ENCODE measurements around the gene B9D2.

Gene B9D2

DNA sequence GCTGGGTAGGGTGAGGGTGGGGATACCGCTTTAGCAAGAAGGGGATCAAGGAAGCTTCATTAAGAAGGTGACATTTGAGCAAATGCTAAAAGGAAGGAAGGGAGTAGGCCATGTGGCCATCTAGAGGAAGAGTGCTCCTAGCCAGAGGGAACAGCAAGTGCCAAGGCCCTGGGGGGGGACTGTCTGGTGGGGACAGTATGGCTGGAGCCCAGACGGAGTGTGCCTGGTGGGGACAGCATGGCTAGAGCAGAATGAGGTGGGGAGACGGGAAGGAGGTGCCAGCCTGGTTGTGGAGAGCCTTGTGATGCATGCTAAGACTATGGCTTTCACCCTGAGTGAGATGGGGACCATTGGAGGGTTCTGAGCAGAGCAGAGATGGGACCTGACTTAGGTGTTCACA lies 8.1 kb downstream of the B9D2 start:
- H4K91ac ChIP-seq (ENCODE audit: low read length) = no peak overlapping the region
- H2BK120ac ChIP-seq (ENCODE audit: low read depth, low read length) = no peak overlapping the region
- no peak overlapping the region for H3K4me3 ChIP-seq (ENCODE audit: insufficient read depth in 1 of 2, low read depth in 1 of 2, low read length in 2 of 2)
- no peak overlapping the region for H2BK15ac ChIP-seq (ENCODE audit: low read depth, poor library complexity, severe bottlenecking)
- no peak overlapping the region for H3K18ac ChIP-seq (ENCODE audit: low read depth in 1 of 2, low read length in 2 of 2)
- no peaks in the 10 kb centered on the region for H3K27me3 ChIP-seq (ENCODE audit: control insufficient read depth in 1 of 2, insufficient read depth in 1 of 2, low read length in 2 of 2)
- peaks cover 0 to 11% of the 10 kb centered on the region in 2 experiments for H3K36me3 ChIP-seq (ENCODE audit: control insufficient read depth in 1 of 2, insufficient read depth in 2 of 2, low read depth in 1 of 2, low read length in 2 of 2)
- no peak overlapping the region for H2AFZ ChIP-seq (ENCODE audit: low read depth, low read length)
- H3K9me3 ChIP-seq (ENCODE audit: control insufficient read depth, low read length) = no peaks in the 10 kb centered on the region
- H3K14ac ChIP-seq (ENCODE audit: low read length in 2 of 2) = no peak overlapping the region
- H3K27ac ChIP-seq (ENCODE audit: low read length, poor library complexity, severe bottlenecking) = no peak overlapping the region
- no peak overlapping the region for H3K9ac ChIP-seq (ENCODE audit: low read length)
- H3K4me2 ChIP-seq (ENCODE audit: low read length, poor library complexity, severe bottlenecking) = no peak overlapping the region
- no peak for DNase-seq
- H3K4ac ChIP-seq (ENCODE audit: low read depth in 1 of 2, low read length in 2 of 2) = no peak overlapping the region
- H3K79me1 ChIP-seq (replicated peaks; ENCODE audit: low read length, poor library complexity, severe bottlenecking) = peaks cover 9% of the 10 kb centered on the region
- H2BK5ac ChIP-seq (ENCODE audit: low read depth, low read length, poor library complexity, severe bottlenecking) = no peak overlapping the region
- no peak overlapping the region for H4K8ac ChIP-seq (ENCODE audit: low read length)
- H3K4me1 ChIP-seq (ENCODE audit: control insufficient read depth, insufficient read depth, low read depth, low read length) = peaks cover 4% of the 10 kb centered on the region
- H3K23ac ChIP-seq (ENCODE audit: low read length in 2 of 2) = no peak overlapping the region
- WGBS = 96% methylated on average over 3 of the region's 3 CpGs
- no peak overlapping the region for H2BK12ac ChIP-seq (ENCODE audit: low read length in 2 of 2)
- H2AK5ac ChIP-seq (ENCODE audit: low read length, severe bottlenecking) = no peak overlapping the region

DNA sequence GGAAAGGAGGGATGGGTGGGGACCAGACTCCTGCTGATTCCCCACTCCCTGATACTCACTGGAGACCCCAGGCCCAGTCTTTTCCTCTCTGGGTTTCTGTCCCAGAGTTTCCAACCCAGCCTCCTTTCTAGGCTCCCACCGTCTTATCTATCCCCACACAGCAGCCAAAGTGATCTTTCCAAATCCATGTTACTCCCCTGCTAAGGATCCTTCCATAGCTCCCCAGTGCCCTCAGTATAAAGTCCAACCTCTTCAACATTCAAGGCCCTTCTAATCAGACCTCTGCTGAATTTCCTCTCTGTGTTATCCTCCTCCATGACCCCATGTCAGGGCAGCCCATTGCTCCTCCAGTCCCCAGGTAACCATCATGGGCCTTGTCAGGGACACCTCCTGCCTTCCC lies 8.9 kb downstream of the B9D2 start:
- Histone ChIP-seq H3K9me3 (ENCODE audit: control insufficient read depth, low read length) (no peaks in the 10 kb centered on the region), H2BK5ac (ENCODE audit: low read depth, low read length, poor library complexity, severe bottlenecking) (no peak overlapping the region), H2AFZ (ENCODE audit: low read depth, low read length) (no peak overlapping the region), H2BK120ac (ENCODE audit: low read depth, low read length) (no peak overlapping the region), H3K4me1 (ENCODE audit: control insufficient read depth, insufficient read depth, low read depth, low read length) (peaks cover 8% of the 10 kb centered on the region), H3K27me3 (ENCODE audit: control insufficient read depth in 1 of 2, insufficient read depth in 1 of 2, low read length in 2 of 2) (no peaks in the 10 kb centered on the region), H3K36me3 (ENCODE audit: control insufficient read depth in 1 of 2, insufficient read depth in 2 of 2, low read depth in 1 of 2, low read length in 2 of 2) (peaks cover 0 to 11% of the 10 kb centered on the region in 2 experiments), H3K18ac (ENCODE audit: low read depth in 1 of 2, low read length in 2 of 2) (no peak overlapping the region), H4K8ac (ENCODE audit: low read length) (no peak overlapping the region), H2BK15ac (ENCODE audit: low read depth, poor library complexity, severe bottlenecking) (no peak overlapping the region), H2AK5ac (ENCODE audit: low read length, severe bottlenecking) (no peak overlapping the region), H3K14ac (ENCODE audit: low read length in 2 of 2) (no peak overlapping the region), H3K23ac (ENCODE audit: low read length in 2 of 2) (no peak overlapping the region), H3K79me1 (replicated peaks; ENCODE audit: low read length, poor library complexity, severe bottlenecking) (peaks cover 8% of the 10 kb centered on the region), H3K4me3 (ENCODE audit: insufficient read depth in 1 of 2, low read depth in 1 of 2, low read length in 2 of 2) (no peak overlapping the region), H2BK12ac (ENCODE audit: low read length in 2 of 2) (no peak overlapping the region), H3K9ac (ENCODE audit: low read length) (no peak overlapping the region), H4K91ac (ENCODE audit: low read length) (no peak overlapping the region), H3K27ac (ENCODE audit: low read length, poor library complexity, severe bottlenecking) (no peak overlapping the region), H3K4me2 (ENCODE audit: low read length, poor library complexity, severe bottlenecking) (no peak overlapping the region), H3K4ac (ENCODE audit: low read depth in 1 of 2, low read length in 2 of 2) (no peak overlapping the region)
- WGBS = 93% methylated on average over 1 of the region's 1 CpG
- no peak for DNase-seq

GRCh38 chr19:41354343-41354953 lies 9.5 kb downstream of the B9D2 start:
- Histone ChIP-seq H2BK15ac (ENCODE audit: low read depth, poor library complexity, severe bottlenecking) (no peak overlapping the region), H2AFZ (ENCODE audit: low read depth, low read length) (no peak overlapping the region), H3K27me3 (ENCODE audit: control insufficient read depth in 1 of 2, insufficient read depth in 1 of 2, low read length in 2 of 2) (no peaks in the 10 kb centered on the region), H2AK5ac (ENCODE audit: low read length, severe bottlenecking) (no peak overlapping the region), H3K4me2 (ENCODE audit: low read length, poor library complexity, severe bottlenecking) (peak overlapping the region; percentile 34), H4K8ac (ENCODE audit: low read length) (no peak overlapping the region), H3K4me3 (ENCODE audit: insufficient read depth in 1 of 2, low read depth in 1 of 2, low read length in 2 of 2) (peak overlapping the region; percentile 10 to 63), H3K79me1 (replicated peaks; ENCODE audit: low read length, poor library complexity, severe bottlenecking) (peaks cover 6% of the 10 kb centered on the region), H3K9ac (ENCODE audit: low read length) (peak overlapping the region; percentile 70), H2BK12ac (ENCODE audit: low read length in 2 of 2) (peak overlapping the region in 1 of 2 experiments; percentile 75), H3K27ac (ENCODE audit: low read length, poor library complexity, severe bottlenecking) (no peak overlapping the region), H2BK120ac (ENCODE audit: low read depth, low read length) (no peak overlapping the region), H4K91ac (ENCODE audit: low read length) (peak overlapping the region; percentile 3), H3K14ac (ENCODE audit: low read length in 2 of 2) (peak overlapping the region in 1 of 2 experiments; percentile 73), H3K4me1 (ENCODE audit: control insufficient read depth, insufficient read depth, low read depth, low read length) (peaks cover 10% of the 10 kb centered on the region), H3K23ac (ENCODE audit: low read length in 2 of 2) (peak overlapping the region in 1 of 2 experiments; percentile 81), H3K36me3 (ENCODE audit: control insufficient read depth in 1 of 2, insufficient read depth in 2 of 2, low read depth in 1 of 2, low read length in 2 of 2) (peaks cover 0 to 11% of the 10 kb centered on the region in 2 experiments), H3K4ac (ENCODE audit: low read depth in 1 of 2, low read length in 2 of 2) (peak overlapping the region in 1 of 2 experiments; percentile 55), H3K9me3 (ENCODE audit: control insufficient read depth, low read length) (no peaks in the 10 kb centered on the region), H2BK5ac (ENCODE audit: low read depth, low read length, poor library complexity, severe bottlenecking) (no peak overlapping the region), H3K18ac (ENCODE audit: low read depth in 1 of 2, low read length in 2 of 2) (peak overlapping the region in 1 of 2 experiments; percentile 54)
- no peak for DNase-seq
- 96% methylated on average over 21 of the region's 23 CpGs for WGBS

DNA sequence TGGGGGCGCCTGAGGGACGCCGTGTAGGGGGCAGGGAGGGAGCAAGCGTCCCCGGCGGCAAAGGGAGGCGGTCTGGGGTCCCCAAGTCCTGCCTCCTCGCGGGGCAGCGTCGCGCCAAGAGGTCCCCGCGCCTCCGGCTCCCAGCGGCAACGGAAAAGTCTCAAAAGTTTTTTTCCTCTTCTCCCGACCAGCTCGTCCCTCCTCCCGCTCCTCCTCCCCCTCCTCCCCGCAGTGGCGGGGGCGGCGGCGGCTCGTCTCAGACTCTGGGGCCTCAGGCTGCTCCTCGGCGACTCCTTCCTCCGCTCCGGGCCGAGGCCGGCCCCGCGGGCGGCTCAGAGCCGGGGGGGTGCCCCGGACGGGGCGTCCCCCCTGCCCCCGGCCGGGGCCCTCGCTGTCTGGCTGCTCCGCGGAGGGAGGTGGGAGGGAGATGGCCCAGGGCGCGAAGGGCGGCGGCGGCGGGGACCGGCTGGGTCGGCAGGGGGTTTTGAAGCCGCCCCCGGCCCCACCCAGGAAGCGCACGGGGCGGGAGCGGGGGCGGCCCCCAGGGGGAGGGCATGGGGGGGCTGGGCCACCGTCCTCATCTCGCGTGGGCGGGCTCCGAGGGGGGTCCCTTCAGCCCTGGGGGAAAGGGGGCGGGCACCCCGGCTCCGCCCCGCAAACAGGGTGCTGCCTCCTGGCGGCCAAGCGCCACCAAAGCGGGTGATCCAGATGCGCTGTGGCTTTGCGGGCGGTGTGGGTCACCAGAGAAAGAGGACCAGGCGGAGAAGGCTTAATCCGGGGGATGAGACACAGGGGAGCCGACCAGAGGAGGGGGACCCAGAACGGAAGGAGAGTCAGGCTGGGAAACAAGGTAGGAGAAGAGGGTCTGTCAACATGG lies 10.2 kb downstream of the B9D2 start, which contains the start of gene TGFB1:
TSS of gene TGFB1 (minus strand) at position 457 of the 877 bp plus-strand sequence. CDS start 878 bp downstream, outside the sequence.
- Histone ChIP-seq H4K8ac (ENCODE audit: low read length) (peak within 1 kb of the TSS; percentile 87), H3K23ac (ENCODE audit: low read length in 2 of 2) (peak within 1 kb of the TSS in 1 of 2 experiments; percentile 99), H3K9me3 (ENCODE audit: control insufficient read depth, low read length) (no peaks in the 10 kb centered on the region), H3K4me2 (ENCODE audit: low read length, poor library complexity, severe bottlenecking) (peak within 1 kb of the TSS; percentile 98), H3K9ac (ENCODE audit: low read length) (peak within 1 kb of the TSS; percentile 90), H3K27ac (ENCODE audit: low read length, poor library complexity, severe bottlenecking) (no peak within 1 kb of the TSS), H3K18ac (ENCODE audit: low read depth in 1 of 2, low read length in 2 of 2) (peak within 1 kb of the TSS; percentile 96 to 98), H2BK15ac (ENCODE audit: low read depth, poor library complexity, severe bottlenecking) (peak within 1 kb of the TSS; percentile 82), H3K4me1 (ENCODE audit: control insufficient read depth, insufficient read depth, low read depth, low read length) (peaks cover 12% of the 10 kb centered on the region), H2AK5ac (ENCODE audit: low read length, severe bottlenecking) (no peak within 1 kb of the TSS), H3K27me3 (ENCODE audit: control insufficient read depth in 1 of 2, insufficient read depth in 1 of 2, low read length in 2 of 2) (no peaks in the 10 kb centered on the region), H3K14ac (ENCODE audit: low read length in 2 of 2) (peak within 1 kb of the TSS in 1 of 2 experiments; percentile 98), H2BK5ac (ENCODE audit: low read depth, low read length, poor library complexity, severe bottlenecking) (peak within 1 kb of the TSS; percentile 33), H4K91ac (ENCODE audit: low read length) (peak within 1 kb of the TSS; percentile 78), H3K79me1 (replicated peaks; ENCODE audit: low read length, poor library complexity, severe bottlenecking) (peaks cover 11% of the 10 kb centered on the region), H2BK120ac (ENCODE audit: low read depth, low read length) (peak within 1 kb of the TSS; percentile 93), H3K4me3 (ENCODE audit: insufficient read depth in 1 of 2, low read depth in 1 of 2, low read length in 2 of 2) (peak within 1 kb of the TSS; percentile 84 to 99), H2BK12ac (ENCODE audit: low read length in 2 of 2) (peak within 1 kb of the TSS in 1 of 2 experiments; percentile 84), H2AFZ (ENCODE audit: low read depth, low read length) (peak within 1 kb of the TSS; percentile 0), H3K36me3 (ENCODE audit: control insufficient read depth in 1 of 2, insufficient read depth in 2 of 2, low read depth in 1 of 2, low read length in 2 of 2) (peaks cover 0 to 11% of the 10 kb centered on the region in 2 experiments), H3K4ac (ENCODE audit: low read depth in 1 of 2, low read length in 2 of 2) (peak within 1 kb of the TSS; percentile 90 to 91)
- 1% methylated on average over 48 of the region's 78 CpGs for WGBS
- DNase-seq = peak; percentile 90
